Measurements from ENCODE around the gene LRP1.

LRP1 gene

GRCh38 chr12:57231276-57232021 is 103.2 kb downstream of the LRP1 start:
- no peak for DNase-seq (ENCODE audit: low read depth)
- no peak for TF ChIP-seq CTCF (IDR thresholded peaks at IDR 0.05; ENCODE audit: low read depth, low read length, missing control alignments)
- peak overlapping the region; percentile 79 for H3K4me3 ChIP-seq (ENCODE audit: low read depth, low read length)

- DNase-seq (ENCODE audit: low read depth) = no peak
- H3K4me3 ChIP-seq (ENCODE audit: low read depth, low read length) = no peak overlapping the region
- no peak for TF ChIP-seq CTCF (IDR thresholded peaks at IDR 0.05; ENCODE audit: low read depth, low read length, missing control alignments)
These were observed 104.0 kb downstream of the LRP1 start for GRCh38 chr12:57232156-57232756.

- no peak overlapping the region for H3K4me3 ChIP-seq (ENCODE audit: low read depth, low read length)
These were observed 105.3 kb downstream of the LRP1 start for GRCh38 chr12:57233357-57234232.

GRCh38 chr12:57234233-57234570 is 105.9 kb downstream of the LRP1 start:
- no peak for DNase-seq (ENCODE audit: low read depth)
- TF ChIP-seq CTCF (IDR thresholded peaks at IDR 0.05; ENCODE audit: low read depth, low read length, missing control alignments) = no peak
- no peak overlapping the region for H3K4me3 ChIP-seq (ENCODE audit: low read depth, low read length)

More at GRCh38 chr12:57233357-57234232, 105.3 kb downstream of the LRP1 start:
- no peak for TF ChIP-seq CTCF (IDR thresholded peaks at IDR 0.05; ENCODE audit: low read depth, low read length, missing control alignments)
- DNase-seq (ENCODE audit: low read depth) = no peak

GRCh38 chr12:57234571-57235016 is 106.3 kb downstream of the LRP1 start:
- DNase-seq (ENCODE audit: low read depth) = no peak
- TF ChIP-seq CTCF (IDR thresholded peaks at IDR 0.05; ENCODE audit: low read depth, low read length, missing control alignments) = no peak
- no peak overlapping the region for H3K4me3 ChIP-seq (ENCODE audit: low read depth, low read length)

- no peak overlapping the region for H3K4me3 ChIP-seq (ENCODE audit: low read depth, low read length)
- no peak for TF ChIP-seq CTCF (IDR thresholded peaks at IDR 0.05; ENCODE audit: low read depth, low read length, missing control alignments)
- DNase-seq (ENCODE audit: low read depth) = no peak
These were observed 106.9 kb downstream of the LRP1 start for GRCh38 chr12:57235017-57235727.
